PFSK-1 (cell line): Measurements from ENCODE around the gene TBC1D22A.

Experiments used
- FOXP2 ChIP-seq: optimal IDR thresholded peaks from 2 replicates; pipeline ENCODE3; 2011; ENCODE audit warnings: borderline replicate concordance, control low read depth, inconsistent platforms; ENCODE audit not compliant: insufficient read depth; ENCODE audit errors: extremely low read length, extremely low read depth
- POLR2AphosphoS5 ChIP-seq: IDR thresholded peaks from 2 replicates; pipeline ENCODE4 v1.6.1; 2012; ENCODE audit warnings: low read depth, mild to moderate bottlenecking, control low read depth, low read length, moderate library complexity
- SIN3A ChIP-seq: IDR thresholded peaks from 2 replicates; pipeline ENCODE4 v1.6.1; 2012; ENCODE audit warnings: mild to moderate bottlenecking, low read length, moderate library complexity, borderline replicate concordance; ENCODE audit not compliant: insufficient read depth
- TAF1 ChIP-seq: IDR thresholded peaks from 2 replicates; pipeline ENCODE4 v1.6.1; 2012; ENCODE audit warnings: low read length, control low read depth, borderline replicate concordance; ENCODE audit not compliant: insufficient read depth
- TF ChIP-seq, protein P1 (sequence below), 2 experiments: IDR thresholded peaks; 2 replicates each; pipeline versions ENCODE4 v1.6.1 to v1.8.0; 2011 to 2012; ENCODE audit warnings: low read depth in 2 of 2, low read length in 2 of 2, control low read depth in 1 of 2, inconsistent platforms in 1 of 2, mild to moderate bottlenecking in 1 of 2, moderate library complexity in 1 of 2; ENCODE audit not compliant: insufficient read depth in 1 of 2

Gene TBC1D22A

DNA sequence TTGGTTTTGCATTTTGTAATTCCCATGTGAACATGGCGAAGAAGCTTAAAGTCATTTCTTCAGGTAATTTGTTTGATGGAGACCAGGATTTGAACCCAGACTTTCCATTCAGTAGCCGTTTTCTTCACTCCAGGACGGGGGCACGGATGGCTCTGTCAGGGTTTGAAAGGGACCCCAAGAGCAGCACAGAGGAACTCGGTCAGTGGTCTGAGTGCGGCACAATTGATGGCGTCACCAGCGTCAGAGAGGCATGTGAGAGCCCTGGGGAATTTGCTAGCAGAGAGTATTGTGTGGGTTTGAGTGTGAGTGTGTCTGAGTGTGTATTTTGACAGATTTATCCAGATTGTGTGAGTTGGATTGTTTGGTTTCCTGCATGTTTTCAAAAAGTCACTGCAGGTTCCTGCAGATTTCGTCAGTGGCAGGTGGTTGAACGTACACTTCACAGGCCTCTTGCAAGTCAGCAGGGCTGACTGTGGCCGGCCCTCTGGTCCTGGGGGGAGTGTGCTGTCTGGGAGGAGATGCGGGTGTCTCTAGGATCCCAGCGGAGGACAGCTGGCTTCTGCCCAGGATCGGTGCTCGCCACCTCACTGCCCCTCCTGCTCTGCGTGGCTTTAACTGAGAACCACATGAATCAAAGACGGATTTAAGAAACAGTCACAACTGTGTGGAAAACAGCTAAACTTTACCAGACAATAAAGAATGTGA, 199.3 kb downstream of the TBC1D22A start:
- TF ChIP-seq, protein P1, sequence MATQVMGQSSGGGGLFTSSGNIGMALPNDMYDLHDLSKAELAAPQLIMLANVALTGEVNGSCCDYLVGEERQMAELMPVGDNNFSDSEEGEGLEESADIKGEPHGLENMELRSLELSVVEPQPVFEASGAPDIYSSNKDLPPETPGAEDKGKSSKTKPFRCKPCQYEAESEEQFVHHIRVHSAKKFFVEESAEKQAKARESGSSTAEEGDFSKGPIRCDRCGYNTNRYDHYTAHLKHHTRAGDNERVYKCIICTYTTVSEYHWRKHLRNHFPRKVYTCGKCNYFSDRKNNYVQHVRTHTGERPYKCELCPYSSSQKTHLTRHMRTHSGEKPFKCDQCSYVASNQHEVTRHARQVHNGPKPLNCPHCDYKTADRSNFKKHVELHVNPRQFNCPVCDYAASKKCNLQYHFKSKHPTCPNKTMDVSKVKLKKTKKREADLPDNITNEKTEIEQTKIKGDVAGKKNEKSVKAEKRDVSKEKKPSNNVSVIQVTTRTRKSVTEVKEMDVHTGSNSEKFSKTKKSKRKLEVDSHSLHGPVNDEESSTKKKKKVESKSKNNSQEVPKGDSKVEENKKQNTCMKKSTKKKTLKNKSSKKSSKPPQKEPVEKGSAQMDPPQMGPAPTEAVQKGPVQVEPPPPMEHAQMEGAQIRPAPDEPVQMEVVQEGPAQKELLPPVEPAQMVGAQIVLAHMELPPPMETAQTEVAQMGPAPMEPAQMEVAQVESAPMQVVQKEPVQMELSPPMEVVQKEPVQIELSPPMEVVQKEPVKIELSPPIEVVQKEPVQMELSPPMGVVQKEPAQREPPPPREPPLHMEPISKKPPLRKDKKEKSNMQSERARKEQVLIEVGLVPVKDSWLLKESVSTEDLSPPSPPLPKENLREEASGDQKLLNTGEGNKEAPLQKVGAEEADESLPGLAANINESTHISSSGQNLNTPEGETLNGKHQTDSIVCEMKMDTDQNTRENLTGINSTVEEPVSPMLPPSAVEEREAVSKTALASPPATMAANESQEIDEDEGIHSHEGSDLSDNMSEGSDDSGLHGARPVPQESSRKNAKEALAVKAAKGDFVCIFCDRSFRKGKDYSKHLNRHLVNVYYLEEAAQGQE (IDR thresholded peaks at IDR 0.05; ENCODE audit: insufficient read depth in 1 of 2, low read depth in 2 of 2, low read length in 2 of 2), result no peak
- TF ChIP-seq TAF1, result no peak
- TF ChIP-seq FOXP2, result no peak
- no peak for TF ChIP-seq POLR2AphosphoS5
- no peak for TF ChIP-seq SIN3A

DNA sequence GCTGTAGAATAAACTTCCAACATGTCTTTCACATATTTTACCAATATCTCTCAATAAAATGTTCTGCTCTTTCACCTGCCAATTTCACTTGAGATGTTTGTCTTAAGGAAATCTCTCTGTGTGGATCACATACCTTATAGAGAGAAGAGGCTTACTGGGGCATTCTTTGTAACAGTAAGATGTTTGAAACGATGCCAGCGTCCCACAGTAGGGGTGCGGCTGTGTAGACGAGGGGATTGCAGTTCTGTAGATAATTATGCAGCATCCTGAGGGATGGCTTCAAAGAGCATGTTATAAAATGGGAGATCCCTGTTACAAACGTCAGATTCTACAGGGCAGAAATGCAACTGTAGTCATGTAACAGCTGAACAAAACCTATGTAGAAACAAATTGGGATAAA, 200.0 kb downstream of the TBC1D22A start:
- TF ChIP-seq SIN3A (no peak), POLR2AphosphoS5 (no peak), TAF1 (no peak), FOXP2 (no peak)
- TF ChIP-seq, protein P1 (IDR thresholded peaks at IDR 0.05; ENCODE audit: insufficient read depth in 1 of 2, low read depth in 2 of 2, low read length in 2 of 2), result no peak

DNA sequence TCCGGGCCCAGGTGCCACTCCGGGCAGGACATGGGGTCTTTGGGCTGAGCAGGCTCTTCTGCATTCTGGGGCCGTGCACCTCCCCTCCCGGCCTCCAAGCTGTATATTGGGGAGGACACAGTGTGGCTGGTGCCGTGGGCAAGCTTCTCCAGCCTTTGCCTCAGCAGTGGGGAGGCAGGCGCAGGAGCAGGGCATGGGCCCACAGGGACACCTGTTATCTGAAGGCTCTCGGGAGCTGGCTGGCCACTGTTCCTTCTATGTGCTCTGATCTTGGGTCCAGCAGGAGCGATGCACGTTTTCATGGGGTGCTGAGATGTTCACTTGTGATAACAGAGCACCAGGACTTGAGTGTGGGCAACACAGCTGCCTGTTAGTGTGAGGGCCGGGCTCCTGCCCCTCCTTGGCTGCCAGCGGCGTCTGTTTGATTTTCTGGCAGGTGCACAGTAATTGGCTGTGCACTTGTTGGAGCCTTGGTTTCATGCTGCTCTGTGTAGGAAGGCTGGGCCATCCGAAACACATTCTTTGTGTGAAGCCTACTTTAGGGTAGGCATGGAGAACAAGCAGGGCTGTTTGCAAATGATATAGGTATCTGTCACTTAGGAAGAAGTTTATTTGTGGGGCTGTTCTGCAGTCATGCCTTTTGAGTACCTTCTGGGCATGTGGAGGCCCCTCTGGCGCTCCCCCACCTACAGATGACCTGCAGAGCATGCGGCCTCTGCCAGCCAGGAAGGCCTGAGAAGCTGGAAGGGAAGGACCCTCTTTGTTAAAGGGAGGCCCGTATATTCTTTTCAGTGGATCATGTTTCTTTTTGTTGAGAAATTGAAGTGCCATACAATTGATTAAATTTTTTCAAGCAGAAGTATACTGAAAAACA, 201.5 kb downstream of the TBC1D22A start:
- TF ChIP-seq TAF1, result no peak
- no peak for TF ChIP-seq SIN3A
- TF ChIP-seq, protein P1 (IDR thresholded peaks at IDR 0.05; ENCODE audit: insufficient read depth in 1 of 2, low read depth in 2 of 2, low read length in 2 of 2), result no peak
- TF ChIP-seq FOXP2, result no peak
- TF ChIP-seq POLR2AphosphoS5, result no peak

DNA sequence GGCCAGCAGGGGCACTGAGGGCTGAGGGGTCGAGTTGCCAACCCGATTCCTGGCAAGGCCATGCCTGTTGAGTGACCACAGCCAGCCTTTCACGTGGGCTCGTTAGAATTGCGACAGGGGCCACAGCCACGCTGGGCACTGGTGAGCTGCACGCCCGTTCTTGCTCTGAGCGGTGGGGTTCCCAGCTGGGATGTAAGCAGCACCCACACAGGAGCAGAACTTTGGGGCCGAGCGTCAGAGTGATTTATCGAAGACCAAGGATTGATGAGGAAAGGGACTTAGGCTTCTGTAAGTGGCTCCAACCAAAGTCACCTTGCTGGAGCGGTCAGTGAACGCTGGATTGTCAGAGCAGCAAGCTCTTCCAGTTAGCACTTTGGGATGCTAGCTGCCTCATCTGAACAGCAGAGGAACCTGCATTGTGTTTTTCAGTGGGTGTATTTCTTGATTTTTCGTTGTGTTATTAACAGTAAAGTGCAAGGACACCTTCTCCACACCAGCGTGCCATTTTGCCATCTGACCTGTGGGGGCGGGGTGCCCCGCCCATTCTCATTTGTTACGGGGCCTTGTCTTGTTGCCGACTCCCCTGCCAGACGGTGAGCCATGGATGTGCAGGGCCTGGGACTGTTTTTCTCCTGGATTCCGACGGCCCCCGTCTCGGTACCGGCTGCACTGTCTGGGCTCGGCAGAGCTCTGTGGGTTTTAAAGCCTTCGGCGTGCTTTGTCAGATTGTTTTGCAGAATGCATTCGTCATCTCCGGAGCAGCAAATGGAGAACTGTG, 202.5 kb downstream of the TBC1D22A start:
- no peak for TF ChIP-seq SIN3A
- no peak for TF ChIP-seq TAF1
- TF ChIP-seq, protein P1 (IDR thresholded peaks at IDR 0.05; ENCODE audit: insufficient read depth in 1 of 2, low read depth in 2 of 2, low read length in 2 of 2), result no peak
- TF ChIP-seq FOXP2, result no peak
- no peak for TF ChIP-seq POLR2AphosphoS5
